ENCODE measurements around the gene ZNF30. TPM values are rescaled to one million over a fixed set of nuclear protein-coding genes. Genes with fewer than 3 reads are reported as not detected.
A peak's percentile ranks its signal among the peaks of the same experiment; 100 is the strongest.
"Not testable (repeated sequence)": the region's sequence is repeated elsewhere in the genome, so short reads cannot be mapped to it uniquely, and the experiment has no call there.

ZNF30 gene
- 3.6 and 4.4 TPM in 2 replicates for total RNA-seq

- intact Hi-C loops (cut with micrococcal nuclease): no loop called here
Observed at GRCh38 chr19:34926685-34927375, at the start of gene ZNF30. Gene ZNF30 (plus strand): TSS chr19:34926903. CDS start chr19:34929948, 3,045 bp downstream.

GRCh38 chr19:34879563-34879962 lies 47.1 kb upstream of the ZNF30 start:
- peaks cover 19% of the 10 kb centered on the region for H3K9me3 Mint-ChIP-seq
- DNase-seq: no peak
- no peaks in the 10 kb centered on the region for H3K27me3 Mint-ChIP-seq
- H3K4me3 Mint-ChIP-seq: no peak overlapping the region
- intact Hi-C loops (cut with micrococcal nuclease): no loop called here
- no peaks in the 10 kb centered on the region for H3K4me1 Mint-ChIP-seq
- no peaks in the 10 kb centered on the region for H3K36me3 Mint-ChIP-seq (ENCODE audit: low read depth)
- no peak overlapping the region for H3K27ac Mint-ChIP-seq

More at GRCh38 chr19:34926685-34927375, at the start of gene ZNF30:
- peaks cover 8% of the 10 kb centered on the region for H3K4me1 Mint-ChIP-seq
- H3K27ac Mint-ChIP-seq: peak within 1 kb of the TSS; percentile 20
- peaks cover 12% of the 10 kb centered on the region for H3K36me3 Mint-ChIP-seq (ENCODE audit: low read depth)
- peaks cover 2% of the 10 kb centered on the region for H3K27me3 Mint-ChIP-seq
- DNase-seq: peak; percentile 92
- H3K4me3 Mint-ChIP-seq: peak within 1 kb of the TSS; percentile 90
- peaks cover 3% of the 10 kb centered on the region for H3K9me3 Mint-ChIP-seq

- no peaks in the 10 kb centered on the region for H3K4me1 Mint-ChIP-seq
- no peak for DNase-seq
- H3K36me3 Mint-ChIP-seq (ENCODE audit: low read depth): no peaks in the 10 kb centered on the region
- intact Hi-C loops (cut with micrococcal nuclease): no loop called here
- no peak overlapping the region for H3K27ac Mint-ChIP-seq
- no peak overlapping the region for H3K4me3 Mint-ChIP-seq
- peaks cover 24% of the 10 kb centered on the region for H3K9me3 Mint-ChIP-seq
- no peaks in the 10 kb centered on the region for H3K27me3 Mint-ChIP-seq
Observed at GRCh38 chr19:34880034-34880433, 46.7 kb upstream of the ZNF30 start.

- DNase-seq: no peak
- H3K9me3 Mint-ChIP-seq: peaks cover 31% of the 10 kb centered on the region
- H3K4me3 Mint-ChIP-seq: no peak overlapping the region
- no peaks in the 10 kb centered on the region for H3K27me3 Mint-ChIP-seq
- intact Hi-C loops (cut with micrococcal nuclease): no loop called here
- no peak overlapping the region for H3K27ac Mint-ChIP-seq
- H3K4me1 Mint-ChIP-seq: no peaks in the 10 kb centered on the region
- no peaks in the 10 kb centered on the region for H3K36me3 Mint-ChIP-seq (ENCODE audit: low read depth)
Observed at GRCh38 chr19:34881982-34882381, 44.7 kb upstream of the ZNF30 start.

- intact Hi-C loops (cut with micrococcal nuclease): no loop called here
- Mint-ChIP-seq H3K4me3 (no peak overlapping the region), H3K36me3 (ENCODE audit: low read depth) (no peaks in the 10 kb centered on the region), H3K4me1 (no peaks in the 10 kb centered on the region), H3K27me3 (no peaks in the 10 kb centered on the region), H3K9me3 (peaks cover 40% of the 10 kb centered on the region), H3K27ac (no peak overlapping the region)
- no peak for DNase-seq
Observed at GRCh38 chr19:34888091-34888490, 38.6 kb upstream of the ZNF30 start.

- Mint-ChIP-seq H3K4me3 (no peak overlapping the region), H3K27me3 (peaks cover 15% of the 10 kb centered on the region), H3K36me3 (ENCODE audit: low read depth) (no peaks in the 10 kb centered on the region), H3K9me3 (peaks cover 10% of the 10 kb centered on the region), H3K27ac (no peak overlapping the region), H3K4me1 (peaks cover 1% of the 10 kb centered on the region)
- intact Hi-C loops (cut with micrococcal nuclease): no loop called here
- DNase-seq: no peak
Observed at GRCh38 chr19:34900245-34900644, 26.5 kb upstream of the ZNF30 start.

GRCh38 chr19:34904664-34905527 lies 21.8 kb upstream of the ZNF30 start:
- intact Hi-C loops (cut with micrococcal nuclease): no loop called here
- Mint-ChIP-seq H3K27me3 (peaks cover 31% of the 10 kb centered on the region), H3K9me3 (peaks cover 29% of the 10 kb centered on the region), H3K27ac (no peak overlapping the region), H3K4me3 (no peak overlapping the region), H3K36me3 (ENCODE audit: low read depth) (peaks cover 2% of the 10 kb centered on the region), H3K4me1 (peaks cover 4% of the 10 kb centered on the region)
- DNase-seq: no peak

GRCh38 chr19:34910770-34911169 lies 15.9 kb upstream of the ZNF30 start:
- Mint-ChIP-seq H3K27me3 (peaks cover 10% of the 10 kb centered on the region), H3K4me1 (no peaks in the 10 kb centered on the region)
- intact Hi-C loops (cut with micrococcal nuclease): no loop called here

GRCh38 chr19:34917144-34917543 lies 9.6 kb upstream of the ZNF30 start:
- H3K36me3 Mint-ChIP-seq (ENCODE audit: low read depth); intact Hi-C loops (cut with micrococcal nuclease); H3K27ac Mint-ChIP-seq; H3K4me3 Mint-ChIP-seq; H3K27me3 Mint-ChIP-seq; H3K4me1 Mint-ChIP-seq; DNase-seq: not testable (repeated sequence)
- H3K9me3 Mint-ChIP-seq: peaks cover 24% of the 10 kb centered on the region

More at GRCh38 chr19:34910770-34911169, 15.9 kb upstream of the ZNF30 start:
- DNase-seq: no peak
- Mint-ChIP-seq H3K27ac (no peak overlapping the region), H3K9me3 (peaks cover 18% of the 10 kb centered on the region), H3K36me3 (ENCODE audit: low read depth) (peaks cover 2% of the 10 kb centered on the region), H3K4me3 (no peak overlapping the region)

- Mint-ChIP-seq H3K9me3 (peaks cover 21% of the 10 kb centered on the region), H3K4me3 (no peak overlapping the region), H3K27ac (no peak overlapping the region), H3K27me3 (no peaks in the 10 kb centered on the region), H3K36me3 (ENCODE audit: low read depth) (no peaks in the 10 kb centered on the region), H3K4me1 (no peaks in the 10 kb centered on the region)
- no peak for DNase-seq
- intact Hi-C loops (cut with micrococcal nuclease): no loop called here
Observed at GRCh38 chr19:34918190-34918589, 8.5 kb upstream of the ZNF30 start.

- H3K27me3 Mint-ChIP-seq; intact Hi-C loops (cut with micrococcal nuclease); DNase-seq; H3K27ac Mint-ChIP-seq; H3K4me1 Mint-ChIP-seq; H3K4me3 Mint-ChIP-seq; H3K36me3 Mint-ChIP-seq (ENCODE audit: low read depth): not testable (repeated sequence)
- H3K9me3 Mint-ChIP-seq: peaks cover 25% of the 10 kb centered on the region
Observed at GRCh38 chr19:34920090-34920786, 6.5 kb upstream of the ZNF30 start.

GRCh38 chr19:34925278-34925855 lies 1.3 kb upstream of the ZNF30 start:
- peaks cover 8% of the 10 kb centered on the region for H3K4me1 Mint-ChIP-seq
- H3K4me3 Mint-ChIP-seq: no peak overlapping the region
- peaks cover 2% of the 10 kb centered on the region for H3K27me3 Mint-ChIP-seq
- peaks cover 7% of the 10 kb centered on the region for H3K36me3 Mint-ChIP-seq (ENCODE audit: low read depth)
- no peak for DNase-seq
- no peak overlapping the region for H3K27ac Mint-ChIP-seq
- intact Hi-C loops (cut with micrococcal nuclease): no loop called here
- H3K9me3 Mint-ChIP-seq: peaks cover 9% of the 10 kb centered on the region

GRCh38 chr19:34926361-34926684 lies 380 bp upstream of the ZNF30 start:
- Mint-ChIP-seq H3K27ac (no peak overlapping the region), H3K9me3 (peaks cover 3% of the 10 kb centered on the region), H3K4me1 (peaks cover 8% of the 10 kb centered on the region), H3K36me3 (ENCODE audit: low read depth) (peaks cover 9% of the 10 kb centered on the region), H3K4me3 (peak overlapping the region; percentile 90), H3K27me3 (peaks cover 2% of the 10 kb centered on the region)
- intact Hi-C loops (cut with micrococcal nuclease): no loop called here
- no peak for DNase-seq

GRCh38 chr19:34932494-34932893 lies 5.8 kb downstream of the ZNF30 start:
- H3K36me3 Mint-ChIP-seq (ENCODE audit: low read depth): peaks cover 43% of the 10 kb centered on the region

More at GRCh38 chr19:34932494-34932893, 5.8 kb downstream of the ZNF30 start:
- Mint-ChIP-seq H3K27me3 (no peaks in the 10 kb centered on the region), H3K4me1 (peaks cover 3% of the 10 kb centered on the region), H3K9me3 (peaks cover 5% of the 10 kb centered on the region), H3K4me3 (no peak overlapping the region), H3K27ac (no peak overlapping the region)
- DNase-seq: no peak
- intact Hi-C loops (cut with micrococcal nuclease): no loop called here

All from activated CD4-positive, alpha-beta T cell treated with anti-CD3 and anti-CD28 coated beads, Interleukin-2, amount 10 ng/mL, durations not matched to agents 24 days and 14 days (primary cell).